GM23338 (cell line): ENCODE results near the gene ACTN2. TPM values are rescaled to one million over a fixed set of nuclear protein-coding genes. Genes with fewer than 3 reads are reported as not detected.

Experiments
- ATAC-seq: fragments of 200-7000 bp; cut with Tn5 transposase; 3 replicates; pipeline ENCODE4 v1.9.1; 2020
- DNase-seq: peaks from one replicate; pipeline ENCODE4 v3.0.0-alpha.2; 2015; ENCODE audit warnings: low spot score
- H2AFZ ChIP-seq: fragments of 200-600 bp; sonication (generic); 2 replicates; pipeline ENCODE4 v1.8.0; 2016; ENCODE audit warnings: antibody characterized with exemption, mild to moderate bottlenecking, moderate library complexity
- H3F3A ChIP-seq: fragments of 200-600 bp; sonication (generic); replicated peaks from 2 replicates; pipeline ENCODE4 v1.8.0; 2017; ENCODE audit warnings: antibody characterized with exemption, mixed run types, low read depth
- H3K27ac ChIP-seq: fragments of 200-600 bp; sonication (generic); 2 replicates; pipeline ENCODE4 v1.6.1; 2016; ENCODE audit warnings: low read depth
- H3K27me3 ChIP-seq: fragments of 200-600 bp; sonication (generic); 2 replicates; pipeline ENCODE4 v1.8.0; 2016; ENCODE audit warnings: mild to moderate bottlenecking, mixed run types, moderate library complexity; ENCODE audit not compliant: insufficient read depth
- H3K36me3 ChIP-seq: fragments of 200-600 bp; sonication (generic); 2 replicates; pipeline ENCODE4 v1.8.0; 2016; ENCODE audit warnings: mild to moderate bottlenecking; ENCODE audit not compliant: insufficient read depth
- H3K4me1 ChIP-seq: fragments of 200-600 bp; sonication (generic); 2 replicates; pipeline ENCODE4 v1.8.0; 2016; ENCODE audit warnings: mild to moderate bottlenecking, moderate library complexity; ENCODE audit not compliant: insufficient read depth
- H3K4me2 ChIP-seq: fragments of 200-600 bp; sonication (generic); 2 replicates; pipeline ENCODE4 v1.7.1; 2017; ENCODE audit warnings: mixed run types
- H3K4me3 ChIP-seq: fragments of 200-600 bp; sonication (generic); 2 replicates; pipeline ENCODE4 v1.6.1; 2016; ENCODE audit warnings: mixed run types
- H3K79me2 ChIP-seq: fragments of 200-600 bp; sonication (generic); replicated peaks from 2 replicates; pipeline ENCODE4 v1.8.0; 2017; ENCODE audit warnings: mild to moderate bottlenecking; ENCODE audit not compliant: insufficient read depth
- H3K9me2 ChIP-seq: fragments of 200-600 bp; sonication (generic); 2 replicates; pipeline ENCODE4 v1.8.0; 2017; ENCODE audit not compliant: insufficient read depth
- H4K20me1 ChIP-seq: fragments of 200-600 bp; sonication (generic); replicated peaks from 2 replicates; pipeline ENCODE4 v1.8.0; 2017; ENCODE audit warnings: mild to moderate bottlenecking; ENCODE audit not compliant: insufficient read depth
- H3K27ac Mint-ChIP-seq: 2 replicates; pipeline ENCODE4 v1.8.0; 2020; ENCODE audit warnings: inconsistent platforms, mild to moderate bottlenecking, moderate library complexity, mixed read lengths
- H3K27me3 Mint-ChIP-seq: 3 replicates; pipeline ENCODE4 v1.8.0; 2022; ENCODE audit warnings: low read depth, mild to moderate bottlenecking, moderate library complexity, mixed read lengths, inconsistent platforms; ENCODE audit not compliant: insufficient read depth, poor library complexity
- H3K36me3 Mint-ChIP-seq: 3 replicates; pipeline ENCODE4 v1.8.0; 2021; ENCODE audit warnings: low read depth, mild to moderate bottlenecking, inconsistent platforms, moderate library complexity, mixed read lengths
- H3K4me1 Mint-ChIP-seq: 3 replicates; pipeline ENCODE4 v1.8.0; 2020; ENCODE audit warnings: mild to moderate bottlenecking, inconsistent platforms, mixed read lengths
- H3K4me3 Mint-ChIP-seq: 3 replicates; pipeline ENCODE4 v1.8.0; 2021; ENCODE audit warnings: moderate library complexity, mild to moderate bottlenecking, inconsistent platforms, mixed read lengths
- H3K9me3 Mint-ChIP-seq: 3 replicates; pipeline ENCODE4 v1.8.0; 2020; ENCODE audit warnings: moderate library complexity, mild to moderate bottlenecking, inconsistent platforms, mixed read lengths
- CREB1 ChIP-seq: fragments of 250-450 bp; sonication (Bioruptor Pico); IDR thresholded peaks from 2 replicates; pipeline ENCODE4 v1.5.0; 2020; ENCODE audit warnings: low read depth, mild to moderate bottlenecking, moderate library complexity
- CTCF ChIP-seq, 2 experiments: fragments of 200-600 bp in 1 of 2; sonication (generic) in 1 of 2; conservative IDR thresholded peaks; 2 replicates each; pipeline versions ENCODE4 v1.5.1 to v1.6.1; 2016 to 2017; ENCODE audit warnings: antibody characterized with exemption in 2 of 2, low read depth in 2 of 2, mild to moderate bottlenecking in 2 of 2, moderate library complexity in 1 of 2
- ETS1 ChIP-seq: IDR thresholded peaks from 2 replicates; pipeline ENCODE4 v1.6.1; 2016; ENCODE audit warnings: antibody characterized with exemption
- EZH2 ChIP-seq: fragments of 200-600 bp; sonication (generic); IDR thresholded peaks from one replicate; pipeline ENCODE4 v1.8.0; 2017; ENCODE audit warnings: antibody characterized with exemption, mild to moderate bottlenecking, low read depth; ENCODE audit not compliant: unreplicated experiment
- EZH2phosphoT487 ChIP-seq: fragments of 200-600 bp; sonication (generic); IDR thresholded peaks from one replicate; pipeline ENCODE4 v1.8.1; 2018; ENCODE audit warnings: antibody characterized with exemption; ENCODE audit not compliant: unreplicated experiment
- JUNB ChIP-seq: IDR thresholded peaks from one replicate; pipeline ENCODE4 v1.6.1; 2016; ENCODE audit warnings: antibody characterized with exemption; ENCODE audit not compliant: unreplicated experiment
- NANOG ChIP-seq: IDR thresholded peaks from 2 replicates; pipeline ENCODE4 v1.6.1; 2016; ENCODE audit warnings: antibody characterized with exemption, borderline replicate concordance
- POLR2AphosphoS5 ChIP-seq: IDR thresholded peaks from 2 replicates; pipeline ENCODE4 v1.6.1; 2016; ENCODE audit warnings: antibody characterized with exemption, low read depth
- REST ChIP-seq: IDR thresholded peaks from one replicate; pipeline ENCODE4 v1.6.1; 2018; ENCODE audit warnings: antibody characterized with exemption; ENCODE audit not compliant: unreplicated experiment
- STAT1 ChIP-seq: IDR thresholded peaks from one replicate; pipeline ENCODE4 v1.6.1; 2016; ENCODE audit warnings: antibody characterized with exemption; ENCODE audit not compliant: unreplicated experiment
- ZNF114 ChIP-seq: fragments of 250-450 bp; sonication (Bioruptor Pico); IDR thresholded peaks from 2 replicates; pipeline ENCODE4 v1.5.0; 2020; ENCODE audit warnings: mild to moderate bottlenecking, moderate library complexity
- ZNF331 ChIP-seq: fragments of 250-450 bp; sonication (Bioruptor Pico); IDR thresholded peaks from 2 replicates; pipeline ENCODE4 v1.5.0; 2020; ENCODE audit warnings: low read depth, mild to moderate bottlenecking, moderate library complexity
- ZNF462 ChIP-seq: fragments of 250-450 bp; sonication (Bioruptor Pico); IDR thresholded peaks from 2 replicates; pipeline ENCODE4 v1.5.0; 2020; ENCODE audit warnings: mild to moderate bottlenecking, moderate library complexity
- polyA plus RNA-seq: library from polyadenylated mRNA; unstranded; fragments of >200 nt; fragmentation: Nextera tagmentation; extraction: Ambion mirVana; gene quantifications from 2 replicates; pipeline ENCODE4 v1.2.1, GENCODE V29; 2016
- total RNA-seq: library from RNA; depleted of rRNA; stranded (reverse); fragments of >200 nt; shearing (Covaris generic); gene quantifications from 2 replicates; pipeline ENCODE4 v1.2.3, GENCODE V29; 2014

The ACTN2 gene
- total and polyA plus RNA-seq, 2 experiments from 2014 or later, result 1.9 to 2.8 TPM

GRCh38 chr1:236725668-236726067, 39.4 kb downstream of the ACTN2 start:
- no peak overlapping the region for H3K4me3 Mint-ChIP-seq
- TF ChIP-seq CREB1 (CRISPR knock-in tag), result no peak
- no peak for TF ChIP-seq CTCF (conservative IDR thresholded peaks at IDR 0.05; ENCODE audit: low read depth in 2 of 2)
- no peak for TF ChIP-seq REST
- TF ChIP-seq NANOG, result no peak
- no peak for TF ChIP-seq POLR2AphosphoS5
- TF ChIP-seq STAT1, result no peak
- no peak for TF ChIP-seq ETS1
- no peak for TF ChIP-seq EZH2
- no peak for TF ChIP-seq ZNF462 (CRISPR knock-in tag)
- no peak for TF ChIP-seq ZNF114 (CRISPR knock-in tag)
- no peak for TF ChIP-seq JUNB
- no peak for TF ChIP-seq EZH2phosphoT487
- no peak for TF ChIP-seq ZNF331 (CRISPR knock-in tag)
- peaks cover 4% of the 10 kb centered on the region; the same call in 1 of the 3 replicates for H3K36me3 Mint-ChIP-seq
- ATAC-seq (no peak), DNase-seq (no peak)
- H3K27me3 Mint-ChIP-seq, result no peaks in the 10 kb centered on the region
- Histone ChIP-seq H3K79me2 (no peaks in the 10 kb centered on the region), H3F3A (no peaks in the 10 kb centered on the region), H3K4me2 (no peak overlapping the region), H4K20me1 (no peaks in the 10 kb centered on the region), H2AFZ (no peak overlapping the region), H3K27me3 (no peaks in the 10 kb centered on the region), H3K9me2 (0 out of 2 replicates have a peak, but pooled peaks cover 3% of the 10 kb centered on the region), H3K27ac (no peak overlapping the region), H3K4me3 (no peak overlapping the region), H3K36me3 (no peaks in the 10 kb centered on the region), H3K4me1 (no peaks in the 10 kb centered on the region)
- no peaks in the 10 kb centered on the region for H3K4me1 Mint-ChIP-seq
- no peak overlapping the region for H3K27ac Mint-ChIP-seq
- H3K9me3 Mint-ChIP-seq, result no peaks in the 10 kb centered on the region
